ENCODE measurements around the gene PTRH2. TPM values are rescaled to one million over a fixed set of nuclear protein-coding genes. Genes with fewer than 3 reads are reported as not detected.

The PTRH2 gene
- 36.6 and 40.4 TPM in 2 replicates for total RNA-seq

GRCh38 chr17:59707149-59707970 is at the start of gene PTRH2, which contains the start of gene VMP1:
TSS of gene PTRH2 (minus strand) at chr17:59707430. CDS start at chr17:59697978, 9,452 bp downstream.
TSS of gene VMP1 (plus strand) at chr17:59707654. CDS start at chr17:59731447, 23,793 bp downstream.

Other genes with a start within 250 kb of the PTRH2 start
- 68.1 and 75.9 TPM in 2 replicates for gene DHX40, start 141.8 kb downstream of the PTRH2 start, total RNA-seq
- gene CLTC, start 87.5 kb downstream of the PTRH2 start, total RNA-seq = 629 and 660 TPM in 2 replicates
- gene VMP1, start 224 bp upstream of the PTRH2 start, total RNA-seq = 281 and 288 TPM in 2 replicates
- 11.3 and 13.6 TPM in 2 replicates for gene TUBD1, start 185.5 kb upstream of the PTRH2 start, total RNA-seq
- 33.9 and 39.0 TPM in 2 replicates for gene RPS6KB1, start 185.7 kb upstream of the PTRH2 start, total RNA-seq